Ovary (tissue), 9 donors: ENCODE results near the gene ANOS1. TPM values are rescaled to one million over a fixed set of nuclear protein-coding genes. Genes with fewer than 3 reads are reported as not detected.

Experiments
- DNase-seq, 5 donors: peaks; one replicate each; pipeline ENCODE4 v3.0.0-alpha.2; 2019 to 2020
- H3K27ac ChIP-seq, 2 donors: fragments of 200-600 bp; one replicate each; pipeline versions ENCODE4 v1.5.1 to v1.8.0; 2019 to 2022
- H3K27me3 ChIP-seq: fragments of 200-600 bp; one replicate; pipeline ENCODE4 v1.8.0; 2022
- H3K36me3 ChIP-seq: fragments of 200-600 bp; sonication (generic); one replicate; pipeline ENCODE4 v1.5.1; 2019
- H3K4me1 ChIP-seq: one replicate; pipeline ENCODE4 v1.8.1; 2013; ENCODE audit warnings: mild to moderate bottlenecking, moderate library complexity; ENCODE audit not compliant: insufficient read depth
- H3K4me3 ChIP-seq: fragments of 200-600 bp; sonication (generic); one replicate; pipeline ENCODE4 v1.5.1; 2017
- H3K9me3 ChIP-seq, 2 donors: fragments of 200-600 bp in 1 of 2; sonication (generic) in 1 of 2; one replicate each; pipeline versions ENCODE4 v1.5.1 to v1.8.1; 2013 to 2019; ENCODE audit warnings: mild to moderate bottlenecking in 1 of 2, moderate library complexity in 1 of 2
- EP300 ChIP-seq: sonication (generic); formaldehyde crosslinking; IDR thresholded peaks from one replicate; pipeline ENCODE4 v1.6.1; 2017; ENCODE audit warnings: antibody characterized with exemption
- POLR2A ChIP-seq: fragments of 450-650 bp; IDR thresholded peaks from one replicate; pipeline ENCODE4 v1.6.1; 2017; ENCODE audit warnings: antibody characterized with exemption, mild to moderate bottlenecking, moderate library complexity
- WGBS, 3 donors: extraction: QIAGEN DNeasy Blood & Tissue Kit in 1 of 3; methylation state at CpG; one replicate each; pipeline versions ENCODE4 v1.1.5 to v1.1.7; 2013 to 2017; 5-methylcytosine and 5-hydroxymethylcytosine counted together
- intact Hi-C, 4 donors: fragments of 100-400 bp; cut with DNase I; formaldehyde crosslinking; loops; one replicate each; pipeline versions ENCODE4 v1.11.0 to v1.15.1; 2022 to 2023
- polyA plus RNA-seq, 2 donors: library from polyadenylated mRNA; stranded (reverse); fragments of 200-250 nt in 1 of 2; fragments of 350-450 nt in 1 of 2; fragmentation: Illumina TruSeq in 1 of 2; extraction: RNeasy Lipid Tissue Mini Kit (QIAGEN cat#74804) in 1 of 2; gene quantifications; one replicate each; pipeline ENCODE4 v1.2.3, GENCODE V29; 2013 to 2014
- total RNA-seq, 7 donors: library from RNA; depleted of rRNA in 2 of 7; stranded (reverse); fragments of >200 nt in 2 of 7; fragmentation: NEBNext Ultra II Directional in 3 of 7; extraction: Animal tissue kit (Norgen Biotek cat#: 25700) in 3 of 7; gene quantifications; one replicate each; pipeline versions ENCODE4 v1.1.0 to v1.2.4, GENCODE V29; 2016 to 2023
- TF ChIP-seq, protein P1 (sequence below), 3 donors: fragments of 450-650 bp in 2 of 3; fragments of 200-600 bp in 1 of 3; IDR thresholded peaks; one replicate each; pipeline versions ENCODE4 v1.5.1 to v1.8.0; 2016 to 2022; ENCODE audit warnings: antibody characterized with exemption in 3 of 3, mild to moderate bottlenecking in 1 of 3
- donor health status: DM: no; HTN: no; CAD: no; lungs with moderate emphysema.
- donor health status: DM: no; HTN: no; CAD: no.
- donor health status: Bipolar disorder and iron deficiency.
- donor health status: DM: yes; HTN: yes; CAD: no.
- donor health status: DM: no; HTN: no; CAD: no.
- donor health status: DM: yes; HTN: yes; CAD: no.

The ANOS1 gene
- total and polyA plus RNA-seq, 9 donors = 0.13 to 6.2 (median 0.85) TPM; not detected in 1

DNA sequence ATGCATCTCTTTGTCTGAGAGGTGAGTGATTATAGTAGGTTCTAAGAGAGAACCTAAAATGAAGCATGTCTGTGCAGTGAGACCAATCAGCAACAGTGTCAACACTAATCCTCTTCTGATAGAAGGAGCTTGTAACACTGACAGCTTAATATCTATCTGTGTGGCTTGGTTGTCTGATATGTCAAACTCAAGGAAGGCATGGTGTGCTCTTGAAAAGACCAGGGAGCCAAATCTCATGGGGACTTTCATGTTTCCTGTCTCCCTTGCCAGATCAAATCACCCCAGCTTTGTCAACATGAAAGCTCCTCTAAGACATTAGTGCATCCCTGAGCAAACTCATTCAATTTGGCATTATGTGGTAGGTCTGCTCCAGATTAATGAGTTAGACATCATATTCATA is 95.4 kb downstream of the ANOS1 start:
- intact Hi-C loops = no loop called here
- TF ChIP-seq, protein P1, sequence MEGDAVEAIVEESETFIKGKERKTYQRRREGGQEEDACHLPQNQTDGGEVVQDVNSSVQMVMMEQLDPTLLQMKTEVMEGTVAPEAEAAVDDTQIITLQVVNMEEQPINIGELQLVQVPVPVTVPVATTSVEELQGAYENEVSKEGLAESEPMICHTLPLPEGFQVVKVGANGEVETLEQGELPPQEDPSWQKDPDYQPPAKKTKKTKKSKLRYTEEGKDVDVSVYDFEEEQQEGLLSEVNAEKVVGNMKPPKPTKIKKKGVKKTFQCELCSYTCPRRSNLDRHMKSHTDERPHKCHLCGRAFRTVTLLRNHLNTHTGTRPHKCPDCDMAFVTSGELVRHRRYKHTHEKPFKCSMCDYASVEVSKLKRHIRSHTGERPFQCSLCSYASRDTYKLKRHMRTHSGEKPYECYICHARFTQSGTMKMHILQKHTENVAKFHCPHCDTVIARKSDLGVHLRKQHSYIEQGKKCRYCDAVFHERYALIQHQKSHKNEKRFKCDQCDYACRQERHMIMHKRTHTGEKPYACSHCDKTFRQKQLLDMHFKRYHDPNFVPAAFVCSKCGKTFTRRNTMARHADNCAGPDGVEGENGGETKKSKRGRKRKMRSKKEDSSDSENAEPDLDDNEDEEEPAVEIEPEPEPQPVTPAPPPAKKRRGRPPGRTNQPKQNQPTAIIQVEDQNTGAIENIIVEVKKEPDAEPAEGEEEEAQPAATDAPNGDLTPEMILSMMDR (IDR thresholded peaks at IDR 0.05) = no peak
- no peak for TF ChIP-seq POLR2A

GRCh38 chrX:8635812-8636211 is 96.1 kb downstream of the ANOS1 start:
- no peaks in the 10 kb centered on the region for H3K36me3 ChIP-seq
- TF ChIP-seq EP300 = no peak
- TF ChIP-seq, protein P1 (IDR thresholded peaks at IDR 0.05) = no peak
- no peak for TF ChIP-seq POLR2A
- H3K27ac ChIP-seq = no peak overlapping the region
- no peaks in the 10 kb centered on the region for H3K27me3 ChIP-seq
- DNase-seq = no peak
- WGBS, 3 donors = 84 to 88% (median 86%) methylated on average over 5 of the region's 5 CpGs
- H3K4me1 ChIP-seq = no peaks in the 10 kb centered on the region
- H3K4me3 ChIP-seq = no peak overlapping the region
- intact Hi-C loops = no loop called here
- H3K9me3 ChIP-seq = no peaks in the 10 kb centered on the region

More for the DNA sequence above, 95.4 kb downstream of the ANOS1 start:
- no peaks in the 10 kb centered on the region for H3K27me3 ChIP-seq
- H3K36me3 ChIP-seq = no peaks in the 10 kb centered on the region
- H3K4me3 ChIP-seq = no peak overlapping the region
- H3K9me3 ChIP-seq = no peaks in the 10 kb centered on the region
- no peak for DNase-seq
- no peaks in the 10 kb centered on the region for H3K4me1 ChIP-seq
- H3K27ac ChIP-seq = no peak overlapping the region

DNA sequence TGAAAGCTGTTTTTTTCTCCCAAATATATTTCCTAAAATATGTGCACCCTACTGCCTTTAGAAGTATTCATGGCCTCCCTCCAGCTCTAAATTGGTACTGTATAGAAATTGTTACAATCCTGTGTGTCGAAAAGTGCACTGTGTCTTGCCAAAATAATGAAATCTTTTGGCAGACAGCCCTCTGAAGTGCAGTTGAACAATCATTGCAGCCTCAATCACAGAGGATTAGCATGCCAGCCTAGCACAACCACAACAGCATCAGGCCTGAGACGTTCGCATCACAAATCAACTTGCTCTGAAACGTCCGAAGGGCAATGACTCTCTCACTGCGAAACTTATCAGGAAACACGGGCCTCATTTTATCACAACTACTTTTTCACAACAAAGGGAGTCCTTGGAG is 99.0 kb downstream of the ANOS1 start:
- intact Hi-C loops = no loop called here
- Histone ChIP-seq H3K27ac (no peak overlapping the region), H3K27me3 (no peaks in the 10 kb centered on the region), H3K36me3 (no peaks in the 10 kb centered on the region), H3K4me1 (no peaks in the 10 kb centered on the region), H3K9me3 (no peaks in the 10 kb centered on the region), H3K4me3 (no peak overlapping the region)
- TF ChIP-seq POLR2A (no peak), EP300 (no peak)
- TF ChIP-seq, protein P1 (IDR thresholded peaks at IDR 0.05) = no peak
- DNase-seq = no peak
- 12 to 18% (median 15%) methylated on average over 7 of the region's 7 CpGs for WGBS, 3 donors

DNA sequence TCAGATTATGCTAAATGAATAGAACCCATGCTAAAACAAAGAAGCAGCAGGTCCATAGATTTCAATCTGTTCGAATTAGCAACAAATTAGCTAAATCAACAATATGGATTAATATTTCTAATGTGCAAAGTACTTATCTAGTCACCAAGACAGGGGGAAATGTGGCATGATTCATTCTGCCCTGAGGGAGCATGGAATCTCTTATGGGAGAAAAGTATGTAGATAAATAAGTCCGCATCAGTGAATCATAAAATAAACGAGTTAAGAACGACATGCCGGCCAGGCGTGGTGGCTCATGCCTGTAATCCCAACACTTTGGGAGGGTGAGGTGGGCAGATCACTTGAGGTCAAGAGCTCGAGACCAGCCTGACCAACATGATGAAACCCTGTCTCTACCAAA is 102.1 kb downstream of the ANOS1 start:
- WGBS, 3 donors = 77 to 93% (median 78%) methylated on average over 7 of the region's 7 CpGs

More for the DNA sequence above, 102.1 kb downstream of the ANOS1 start:
- intact Hi-C loops = no loop called here
- H3K4me3 ChIP-seq = no peak overlapping the region
- no peaks in the 10 kb centered on the region for H3K27me3 ChIP-seq
- H3K36me3 ChIP-seq = no peaks in the 10 kb centered on the region
- no peaks in the 10 kb centered on the region for H3K9me3 ChIP-seq
- DNase-seq = no peak
- H3K4me1 ChIP-seq = no peaks in the 10 kb centered on the region
- no peak for TF ChIP-seq POLR2A
- no peak for TF ChIP-seq EP300
- TF ChIP-seq, protein P1 (IDR thresholded peaks at IDR 0.05) = no peak
- no peak overlapping the region for H3K27ac ChIP-seq
